Measurements from ENCODE around the gene ATP1A1. TPM values are rescaled to one million over a fixed set of nuclear protein-coding genes. Genes with fewer than 3 reads are reported as not detected.

Gene ATP1A1
- total RNA-seq, 1 experiment from 2014 or later = 239 TPM

DNA sequence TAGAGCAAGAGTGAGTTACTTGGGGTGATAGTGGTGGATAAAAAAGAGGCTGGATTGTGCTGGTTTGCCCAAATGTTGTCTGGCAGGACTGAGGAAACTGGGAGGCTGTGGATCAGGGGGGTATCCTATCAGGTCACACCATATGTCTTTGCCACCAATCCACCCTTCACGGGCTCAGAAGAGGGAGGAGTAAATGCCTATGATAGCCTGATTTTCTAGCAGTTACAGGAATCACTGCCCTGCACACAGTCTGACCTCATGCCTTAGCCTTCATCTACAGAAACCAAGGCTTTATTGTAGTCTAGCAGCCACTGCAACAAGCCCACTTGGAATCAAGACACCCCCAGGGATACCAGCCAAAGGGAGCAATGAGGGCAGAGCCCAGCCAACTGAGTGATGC lies 51.8 kb downstream of the ATP1A1 start:
- Histone ChIP-seq H2BK20ac (ENCODE audit: low read depth, low read length, poor library complexity, severe bottlenecking) (no peak overlapping the region), H3T11ph (ENCODE audit: low read length) (no peak overlapping the region), H3K9ac (ENCODE audit: extremely low read depth, insufficient read length, low read length) (no peak overlapping the region), H3K27me3 (ENCODE audit: insufficient read depth, low read length) (no peaks in the 10 kb centered on the region), H3K4me2 (ENCODE audit: insufficient read depth, insufficient read length, low read length) (no peak overlapping the region), H3K79me1 (ENCODE audit: insufficient read depth, low read depth, low read length, poor library complexity, severe bottlenecking) (no peaks in the 10 kb centered on the region), H4K91ac (ENCODE audit: insufficient read length, low read depth, low read length) (no peak overlapping the region), H3K23me2 (ENCODE audit: insufficient read length, low read depth, low read length, poor library complexity, severe bottlenecking) (no peaks in the 10 kb centered on the region), H2BK5ac (ENCODE audit: insufficient read length, low read length) (no peak overlapping the region), H2BK15ac (ENCODE audit: low read depth, low read length) (no peak overlapping the region), H2AK5ac (ENCODE audit: insufficient read length, low read length) (no peak overlapping the region), H3K4me1 (ENCODE audit: insufficient read depth, low read length) (no peaks in the 10 kb centered on the region), H3K4ac (ENCODE audit: low read depth, low read length) (no peak overlapping the region), H4K5ac (ENCODE audit: insufficient read length, low read depth, low read length) (no peak overlapping the region), H3K23ac (ENCODE audit: insufficient read length, low read depth, low read length) (no peak overlapping the region), H3K18ac (ENCODE audit: insufficient read length, low read depth, low read length) (no peak overlapping the region), H3K14ac (ENCODE audit: insufficient read depth, low read length) (no peak overlapping the region), H3K9me3 (ENCODE audit: control insufficient read depth, low read depth, low read length) (no peaks in the 10 kb centered on the region), H3K79me2 (ENCODE audit: insufficient read depth, low read length) (no peaks in the 10 kb centered on the region), H2BK120ac (ENCODE audit: low read depth, low read length, poor library complexity, severe bottlenecking) (no peak overlapping the region), H3K56ac (ENCODE audit: insufficient read length, low read depth, low read length) (no peak overlapping the region), H4K20me1 (ENCODE audit: control insufficient read depth, insufficient read depth, insufficient read length) (no peaks in the 10 kb centered on the region), H2BK12ac (ENCODE audit: insufficient read length, low read depth, low read length) (no peak overlapping the region), H3K27ac (ENCODE audit: insufficient read length, low read depth, low read length) (no peak overlapping the region), H2AFZ (ENCODE audit: low read length) (no peak overlapping the region), H4K8ac (replicated peaks; ENCODE audit: insufficient read length, low read depth, low read length) (no peak overlapping the region)
- Mint-ChIP-seq H3K27ac (no peak overlapping the region; a peak in 1 of 7 replicates), H3K4me3 (no peak overlapping the region), H3K9me3 (no peaks in the 10 kb centered on the region), H3K36me3 (ENCODE audit: insufficient read depth in 1 of 3, low read depth in 3 of 3) (no peaks in the 10 kb centered on the region), H3K4me1 (no peaks in the 10 kb centered on the region), H3K27me3 (ENCODE audit: low read depth) (peaks cover 13% of the 10 kb centered on the region)
- TF ChIP-seq, protein P1, sequence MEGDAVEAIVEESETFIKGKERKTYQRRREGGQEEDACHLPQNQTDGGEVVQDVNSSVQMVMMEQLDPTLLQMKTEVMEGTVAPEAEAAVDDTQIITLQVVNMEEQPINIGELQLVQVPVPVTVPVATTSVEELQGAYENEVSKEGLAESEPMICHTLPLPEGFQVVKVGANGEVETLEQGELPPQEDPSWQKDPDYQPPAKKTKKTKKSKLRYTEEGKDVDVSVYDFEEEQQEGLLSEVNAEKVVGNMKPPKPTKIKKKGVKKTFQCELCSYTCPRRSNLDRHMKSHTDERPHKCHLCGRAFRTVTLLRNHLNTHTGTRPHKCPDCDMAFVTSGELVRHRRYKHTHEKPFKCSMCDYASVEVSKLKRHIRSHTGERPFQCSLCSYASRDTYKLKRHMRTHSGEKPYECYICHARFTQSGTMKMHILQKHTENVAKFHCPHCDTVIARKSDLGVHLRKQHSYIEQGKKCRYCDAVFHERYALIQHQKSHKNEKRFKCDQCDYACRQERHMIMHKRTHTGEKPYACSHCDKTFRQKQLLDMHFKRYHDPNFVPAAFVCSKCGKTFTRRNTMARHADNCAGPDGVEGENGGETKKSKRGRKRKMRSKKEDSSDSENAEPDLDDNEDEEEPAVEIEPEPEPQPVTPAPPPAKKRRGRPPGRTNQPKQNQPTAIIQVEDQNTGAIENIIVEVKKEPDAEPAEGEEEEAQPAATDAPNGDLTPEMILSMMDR (conservative IDR thresholded peaks at IDR 0.05) = no peak
- no CpG with 5 or more reads among the region's 1 CpG for WGBS (ENCODE audit: extremely low coverage, insufficient read length, low lambda C conversion rate)
- DNase-seq = no peak

All from H9 (cell line).